HG02610 (cell line): Measurements from ENCODE around the gene SFXN1.

Source experiments
- ATAC-seq: cut with Tn5 transposase; IDR thresholded peaks from one replicate; pipeline ENCODE4 v1.9.1; 2021; ENCODE audit warnings: mild to moderate bottlenecking, moderate library complexity; ENCODE audit not compliant: unreplicated experiment

SFXN1 gene

GRCh38 chr5:175567954-175568353, 89.6 kb downstream of the SFXN1 start:
- no peak for ATAC-seq

- no peak for ATAC-seq
These were observed 91.3 kb downstream of the SFXN1 start for GRCh38 chr5:175569701-175570100.

GRCh38 chr5:175572886-175573285, 94.5 kb downstream of the SFXN1 start:
- no peak for ATAC-seq

GRCh38 chr5:175573493-175574269, 95.3 kb downstream of the SFXN1 start:
- ATAC-seq = no peak

- ATAC-seq = no peak
These were observed 96.9 kb downstream of the SFXN1 start for GRCh38 chr5:175575301-175575700.

- ATAC-seq = no peak
These were observed 97.7 kb downstream of the SFXN1 start for GRCh38 chr5:175576096-175576495.

- no peak for ATAC-seq
These were observed 98.2 kb downstream of the SFXN1 start for GRCh38 chr5:175576591-175576990.
